ENCODE data around the gene ASCC1. TPM values are rescaled to one million over a fixed set of nuclear protein-coding genes. Genes with fewer than 3 reads are reported as not detected.
A peak's percentile ranks its signal among the peaks of the same experiment; 100 is the strongest.

The ASCC1 gene
- total RNA-seq, 1 donor, result 49.2 TPM

GRCh38 chr10:72260976-72261783 lies 45.1 kb upstream of the ASCC1 start:
- DNase-seq (ENCODE audit: low read depth), result peak; percentile 53
- H3K4me3 ChIP-seq (ENCODE audit: low read depth, low read length), result peak overlapping the region; percentile 63

GRCh38 chr10:72260239-72260975 lies 44.3 kb upstream of the ASCC1 start:
- DNase-seq (ENCODE audit: low read depth), result peak; percentile 72
- no peak for TF ChIP-seq CTCF (IDR thresholded peaks at IDR 0.05; ENCODE audit: insufficient read depth, low read length)

More at GRCh38 chr10:72260976-72261783, 45.1 kb upstream of the ASCC1 start:
- no peak for TF ChIP-seq CTCF (IDR thresholded peaks at IDR 0.05; ENCODE audit: insufficient read depth, low read length)

GRCh38 chr10:72259491-72260238 lies 43.6 kb upstream of the ASCC1 start:
- H3K4me3 ChIP-seq (ENCODE audit: low read depth, low read length), result no peak overlapping the region
- DNase-seq (ENCODE audit: low read depth), result peak; percentile 81
- TF ChIP-seq CTCF (IDR thresholded peaks at IDR 0.05; ENCODE audit: insufficient read depth, low read length), result no peak

More at GRCh38 chr10:72260239-72260975, 44.3 kb upstream of the ASCC1 start:
- H3K4me3 ChIP-seq (ENCODE audit: low read depth, low read length), result peak overlapping the region; percentile 22

GRCh38 chr10:72258617-72259016 lies 42.5 kb upstream of the ASCC1 start:
- no peak overlapping the region for H3K4me3 ChIP-seq (ENCODE audit: low read depth, low read length)
- DNase-seq (ENCODE audit: low read depth), result no peak
- no peak for TF ChIP-seq CTCF (IDR thresholded peaks at IDR 0.05; ENCODE audit: insufficient read depth, low read length)

GRCh38 chr10:72257051-72257892 lies 41.2 kb upstream of the ASCC1 start:
- no peak for TF ChIP-seq CTCF (IDR thresholded peaks at IDR 0.05; ENCODE audit: insufficient read depth, low read length)
- peak; percentile 38 for DNase-seq (ENCODE audit: low read depth)
- H3K4me3 ChIP-seq (ENCODE audit: low read depth, low read length), result no peak overlapping the region
